ENCODE data around the gene SNPH. TPM values are rescaled to one million over a fixed set of nuclear protein-coding genes. Genes with fewer than 3 reads are reported as not detected.

SNPH gene
- total RNA-seq, 1 experiment from 2014 or later = 2.0 TPM

DNA sequence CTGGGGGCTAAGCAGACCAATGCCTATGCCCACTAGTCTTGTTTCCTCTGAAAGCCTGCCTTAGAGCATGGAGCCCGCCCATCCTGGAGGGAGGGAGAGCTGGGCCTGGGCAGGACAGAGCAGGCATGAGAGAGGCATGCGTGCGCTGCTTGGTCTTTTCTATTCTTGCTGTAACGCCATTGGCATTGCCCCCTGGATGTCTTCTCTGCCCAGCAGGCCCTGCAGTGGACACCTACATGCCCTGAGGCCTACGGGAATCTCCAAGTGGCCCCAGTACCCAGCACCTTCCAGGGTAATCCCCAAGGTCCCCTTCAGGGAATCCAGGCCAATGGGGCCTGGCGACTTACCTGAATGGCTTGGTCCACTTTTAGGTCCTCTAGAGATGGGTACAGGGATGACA, 53.9 kb downstream of the SNPH start:
- TF ChIP-seq, protein P1, sequence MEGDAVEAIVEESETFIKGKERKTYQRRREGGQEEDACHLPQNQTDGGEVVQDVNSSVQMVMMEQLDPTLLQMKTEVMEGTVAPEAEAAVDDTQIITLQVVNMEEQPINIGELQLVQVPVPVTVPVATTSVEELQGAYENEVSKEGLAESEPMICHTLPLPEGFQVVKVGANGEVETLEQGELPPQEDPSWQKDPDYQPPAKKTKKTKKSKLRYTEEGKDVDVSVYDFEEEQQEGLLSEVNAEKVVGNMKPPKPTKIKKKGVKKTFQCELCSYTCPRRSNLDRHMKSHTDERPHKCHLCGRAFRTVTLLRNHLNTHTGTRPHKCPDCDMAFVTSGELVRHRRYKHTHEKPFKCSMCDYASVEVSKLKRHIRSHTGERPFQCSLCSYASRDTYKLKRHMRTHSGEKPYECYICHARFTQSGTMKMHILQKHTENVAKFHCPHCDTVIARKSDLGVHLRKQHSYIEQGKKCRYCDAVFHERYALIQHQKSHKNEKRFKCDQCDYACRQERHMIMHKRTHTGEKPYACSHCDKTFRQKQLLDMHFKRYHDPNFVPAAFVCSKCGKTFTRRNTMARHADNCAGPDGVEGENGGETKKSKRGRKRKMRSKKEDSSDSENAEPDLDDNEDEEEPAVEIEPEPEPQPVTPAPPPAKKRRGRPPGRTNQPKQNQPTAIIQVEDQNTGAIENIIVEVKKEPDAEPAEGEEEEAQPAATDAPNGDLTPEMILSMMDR (IDR thresholded peaks at IDR 0.05; ENCODE audit: unreplicated experiment) = no peak
- DNase-seq = no peak
- Mint-ChIP-seq H3K27ac (ENCODE audit: unreplicated experiment) (no peak overlapping the region), H3K27me3 (ENCODE audit: unreplicated experiment) (no peaks in the 10 kb centered on the region), H3K9me3 (ENCODE audit: low read depth, unreplicated experiment) (no peaks in the 10 kb centered on the region), H3K4me1 (ENCODE audit: low read depth, unreplicated experiment) (no peaks in the 10 kb centered on the region), H3K36me3 (ENCODE audit: insufficient read depth, unreplicated experiment) (peaks cover 3% of the 10 kb centered on the region), H3K4me3 (ENCODE audit: low read depth, unreplicated experiment) (no peak overlapping the region)
- intact Hi-C loops (cut with micrococcal nuclease; ENCODE audit: unreplicated experiment) = no loop called here
- BruUV-seq (replicated peaks) = no TSS peak
- CTCF ChIA-PET = no interaction called here

DNA sequence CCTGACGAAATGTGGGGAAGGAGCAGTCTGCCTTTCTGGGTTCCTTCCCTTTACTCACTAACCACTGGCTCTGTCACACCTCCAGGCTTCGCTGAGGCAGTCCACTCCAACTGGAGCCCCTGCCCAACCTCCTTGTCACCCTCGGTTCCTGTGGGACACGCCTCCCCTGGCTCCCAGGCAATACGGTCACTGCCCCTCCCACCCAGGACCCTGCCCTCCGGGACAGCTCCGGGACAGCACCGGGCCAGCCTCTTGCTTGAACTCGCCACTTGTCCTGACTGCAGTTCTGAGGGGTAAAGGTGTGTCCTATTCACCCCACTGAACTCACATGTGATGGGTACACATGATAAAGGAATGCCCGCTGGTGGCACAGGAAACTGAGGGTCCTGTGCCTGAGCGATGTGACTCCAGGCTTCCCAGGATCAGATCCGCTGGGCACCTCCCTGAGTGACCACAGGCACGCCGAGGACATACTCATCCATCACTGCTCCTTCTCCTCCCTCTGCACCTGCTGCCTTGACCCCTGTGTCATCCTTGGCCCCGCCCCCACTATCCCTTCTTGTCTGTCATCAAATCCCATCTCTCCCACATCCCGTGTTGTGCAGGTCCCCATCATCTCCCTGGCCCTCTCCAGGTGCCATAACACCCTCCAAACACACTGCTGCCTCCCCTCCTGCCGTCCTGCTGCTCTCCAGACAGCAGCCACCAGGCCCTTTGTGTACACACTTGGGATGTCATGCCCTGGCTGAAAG, 55.0 kb downstream of the SNPH start:
- CTCF ChIA-PET = no interaction called here
- no peaks in the 10 kb centered on the region for H3K4me1 Mint-ChIP-seq (ENCODE audit: low read depth, unreplicated experiment)
- TF ChIP-seq, protein P1 (IDR thresholded peaks at IDR 0.05; ENCODE audit: unreplicated experiment) = no peak
- no peaks in the 10 kb centered on the region for H3K27me3 Mint-ChIP-seq (ENCODE audit: unreplicated experiment)
- BruUV-seq (replicated peaks) = no TSS peak
- DNase-seq = no peak
- intact Hi-C loops (cut with micrococcal nuclease; ENCODE audit: unreplicated experiment) = no loop called here
- peaks cover 3% of the 10 kb centered on the region for H3K36me3 Mint-ChIP-seq (ENCODE audit: insufficient read depth, unreplicated experiment)
- H3K4me3 Mint-ChIP-seq (ENCODE audit: low read depth, unreplicated experiment) = no peak overlapping the region
- H3K27ac Mint-ChIP-seq (ENCODE audit: unreplicated experiment) = no peak overlapping the region
- H3K9me3 Mint-ChIP-seq (ENCODE audit: low read depth, unreplicated experiment) = no peaks in the 10 kb centered on the region

- intact Hi-C loops (cut with micrococcal nuclease; ENCODE audit: unreplicated experiment) = no loop called here
- Mint-ChIP-seq H3K27ac (ENCODE audit: unreplicated experiment) (no peak overlapping the region), H3K9me3 (ENCODE audit: low read depth, unreplicated experiment) (no peaks in the 10 kb centered on the region), H3K4me1 (ENCODE audit: low read depth, unreplicated experiment) (no peaks in the 10 kb centered on the region), H3K36me3 (ENCODE audit: insufficient read depth, unreplicated experiment) (peaks cover 3% of the 10 kb centered on the region), H3K4me3 (ENCODE audit: low read depth, unreplicated experiment) (no peak overlapping the region), H3K27me3 (ENCODE audit: unreplicated experiment) (no peaks in the 10 kb centered on the region)
- BruUV-seq (replicated peaks) = no TSS peak
- TF ChIP-seq, protein P1 (IDR thresholded peaks at IDR 0.05; ENCODE audit: unreplicated experiment) = no peak
- DNase-seq = no peak
- CTCF ChIA-PET = no interaction called here
These were observed 55.5 kb downstream of the SNPH start for GRCh38 chr20:1321654-1321939.

DNA sequence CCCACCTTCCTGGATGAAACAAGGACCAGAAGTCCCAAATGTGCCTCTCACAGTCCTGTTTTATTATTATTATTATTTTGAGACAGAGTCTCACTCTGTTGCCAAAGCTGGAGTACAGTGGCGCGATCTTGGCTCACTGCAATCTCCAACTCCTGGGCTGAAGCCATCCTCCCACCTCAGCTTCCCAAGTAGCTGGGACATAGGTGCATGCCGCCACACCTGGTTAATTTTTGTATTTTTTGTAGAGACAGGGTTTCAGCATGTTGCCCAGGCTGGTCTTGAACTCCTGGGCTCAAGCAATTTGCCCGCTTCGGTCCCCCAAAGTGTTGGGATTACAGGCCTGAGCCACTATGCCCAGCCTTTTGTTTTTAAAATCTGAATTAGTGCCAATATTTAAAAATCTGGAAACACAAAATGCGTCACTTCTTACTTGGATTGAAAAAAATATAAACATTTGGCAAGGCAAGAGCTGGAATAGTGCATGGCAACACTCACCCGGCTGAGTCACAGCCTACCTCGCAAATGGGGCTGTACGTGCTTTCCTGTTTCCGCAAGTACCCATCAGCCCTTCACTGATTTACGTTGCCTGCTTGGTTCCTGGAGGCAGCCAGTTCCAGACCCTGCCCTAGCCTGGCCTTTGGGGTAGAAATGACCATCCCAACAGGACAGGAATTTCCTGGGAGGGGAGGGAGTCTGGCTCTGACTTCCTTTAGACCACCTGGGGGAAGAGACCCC, 56.6 kb downstream of the SNPH start:
- DNase-seq = no peak
- BruUV-seq (replicated peaks) = no TSS peak
- no peak overlapping the region for H3K27ac Mint-ChIP-seq (ENCODE audit: unreplicated experiment)

More for the DNA sequence above, 56.6 kb downstream of the SNPH start:
- CTCF ChIA-PET = no interaction called here
- TF ChIP-seq, protein P1 (IDR thresholded peaks at IDR 0.05; ENCODE audit: unreplicated experiment) = no peak
- Mint-ChIP-seq H3K4me3 (ENCODE audit: low read depth, unreplicated experiment) (no peak overlapping the region), H3K9me3 (ENCODE audit: low read depth, unreplicated experiment) (no peaks in the 10 kb centered on the region), H3K4me1 (ENCODE audit: low read depth, unreplicated experiment) (no peaks in the 10 kb centered on the region), H3K36me3 (ENCODE audit: insufficient read depth, unreplicated experiment) (peaks cover 3% of the 10 kb centered on the region), H3K27me3 (ENCODE audit: unreplicated experiment) (no peaks in the 10 kb centered on the region)
- intact Hi-C loops (cut with micrococcal nuclease; ENCODE audit: unreplicated experiment) = no loop called here

Measured in Calu3 (cell line).